SK-N-SH (cell line): ENCODE results near the gene CAPRIN2. TPM values are rescaled to one million over a fixed set of nuclear protein-coding genes. Genes with fewer than 3 reads are reported as not detected.

Source experiments
- CTCF ChIA-PET: fragments of 300-600, 350-600 bp; formaldehyde crosslinking; extraction: SDS; loops from one replicate; lab custom pipeline; 2021; lab: Yijun Ruan, JAX
- POLR2A ChIA-PET: fragments of 350-600 bp; sonication (Branson Sonifier 250); formaldehyde crosslinking; extraction: SDS; loops from one replicate; lab custom pipeline; 2020; ENCODE audit warnings: antibody characterized with exemption, inconsistent platforms; lab: Yijun Ruan, JAX
- DNase-seq: peaks from one replicate; pipeline ENCODE4 v3.0.0; 2012
- H2AFZ ChIP-seq: fragments of 200-600 bp; sonication (generic); 2 replicates; pipeline ENCODE4 v1.8.1; 2016; ENCODE audit warnings: antibody characterized with exemption, mild to moderate bottlenecking, low read depth
- H3F3A ChIP-seq: fragments of 200-600 bp; sonication (generic); replicated peaks from 2 replicates; pipeline ENCODE3; 2016; ENCODE audit warnings: antibody characterized with exemption, mild to moderate bottlenecking; ENCODE audit not compliant: insufficient read depth
- H3K27ac ChIP-seq, 2 experiments: fragments of 200-500 bp in 1 of 2; fragments of 200-600 bp in 1 of 2; sonication (Bioruptor generic) in 1 of 2; sonication (generic), shearing (Covaris generic) in 1 of 2; 2 replicates each; pipeline versions ENCODE4 v1.5.1 to v1.6.1; 2014 to 2016; ENCODE audit warnings: low read depth in 2 of 2, inconsistent platforms in 1 of 2, low read length in 1 of 2, mild to moderate bottlenecking in 1 of 2, mixed read lengths in 1 of 2
- H3K27me3 ChIP-seq: fragments of 200-600 bp; sonication (generic), shearing (Covaris generic); 2 replicates; pipeline ENCODE4 v1.6.1; 2016; ENCODE audit warnings: mixed run types; ENCODE audit not compliant: insufficient read depth
- H3K36me3 ChIP-seq, 2 experiments: fragments of 200-500 bp in 1 of 2; fragments of 200-600 bp in 1 of 2; sonication (Bioruptor generic) in 1 of 2; sonication (generic) in 1 of 2; replicated peaks in 1 of 2; 2 replicates each; pipeline versions ENCODE3 to v1.5.1; 2014 to 2016; ENCODE audit warnings: low read length in 1 of 2, mild to moderate bottlenecking in 1 of 2; ENCODE audit not compliant: insufficient read depth in 2 of 2, control insufficient read depth in 1 of 2
- H3K4me1 ChIP-seq, 2 experiments: fragments of 200-500 bp in 1 of 2; fragments of 200-600 bp in 1 of 2; sonication (Bioruptor generic) in 1 of 2; sonication (generic), shearing (Covaris generic) in 1 of 2; 2 replicates each; pipeline versions ENCODE4 v1.5.1 to v1.6.1; 2014 to 2016; ENCODE audit warnings: low read depth in 1 of 2, low read length in 1 of 2, mixed run types in 1 of 2; ENCODE audit not compliant: insufficient read depth in 2 of 2, control insufficient read depth in 1 of 2
- H3K4me2 ChIP-seq: fragments of 200-600 bp; sonication (generic), shearing (Covaris generic); 2 replicates; pipeline ENCODE4 v1.6.1; 2017; ENCODE audit warnings: mixed run types
- H3K4me3 ChIP-seq, 2 experiments: fragments of 200-500 bp in 1 of 2; fragments of 200-600 bp in 1 of 2; sonication (Bioruptor generic) in 1 of 2; sonication (generic), shearing (Covaris generic) in 1 of 2; 2 replicates each; pipeline versions ENCODE4 v1.5.1 to v1.8.1; 2014 to 2016; ENCODE audit warnings: low read depth in 2 of 2, inconsistent platforms in 1 of 2, low read length in 1 of 2, mild to moderate bottlenecking in 1 of 2, mixed read lengths in 1 of 2, moderate library complexity in 1 of 2
- H3K79me2 ChIP-seq: fragments of 200-600 bp; sonication (generic); 2 replicates; pipeline ENCODE4 v1.8.1; 2017; ENCODE audit warnings: mild to moderate bottlenecking; ENCODE audit not compliant: insufficient read depth
- H3K9ac ChIP-seq: fragments of 200-600 bp; sonication (generic); 2 replicates; pipeline ENCODE4 v1.6.1; 2017; ENCODE audit warnings: mixed run types
- H3K9me2 ChIP-seq: fragments of 200-600 bp; sonication (generic); 2 replicates; pipeline ENCODE4 v1.6.1; 2017; ENCODE audit warnings: mixed run types
- H3K9me3 ChIP-seq: fragments of 200-600 bp; sonication (generic); 2 replicates; pipeline ENCODE4 v1.6.1; 2017; ENCODE audit warnings: mixed run types, mild to moderate bottlenecking, moderate library complexity
- H4K20me1 ChIP-seq: fragments of 200-600 bp; sonication (generic); 2 replicates; pipeline ENCODE4 v1.6.1; 2017; ENCODE audit warnings: mild to moderate bottlenecking, mixed run types; ENCODE audit not compliant: insufficient read depth
- CTCF ChIP-seq: fragments of 200-600 bp; sonication (generic); IDR thresholded peaks from 2 replicates; pipeline ENCODE4 v1.6.1; 2017; ENCODE audit warnings: antibody characterized with exemption, mild to moderate bottlenecking, moderate library complexity
- ELF1 ChIP-seq: IDR thresholded peaks from 2 replicates; pipeline ENCODE4 v1.4.0; 2012
- EZH2phosphoT487 ChIP-seq: fragments of 200-600 bp; sonication (generic); IDR thresholded peaks from 2 replicates; pipeline ENCODE4 v1.6.1; 2017; ENCODE audit warnings: low read depth, mixed run types, mild to moderate bottlenecking, antibody characterized with exemption, moderate library complexity, borderline replicate concordance
- FOSL2 ChIP-seq: IDR thresholded peaks from 2 replicates; pipeline ENCODE4 v1.4.0; 2012; ENCODE audit warnings: low read depth, mild to moderate bottlenecking, moderate library complexity, borderline replicate concordance
- FOXM1 ChIP-seq: IDR thresholded peaks from 2 replicates; pipeline ENCODE4 v1.4.0; 2012; ENCODE audit warnings: low read depth, mild to moderate bottlenecking
- GABPA ChIP-seq: IDR thresholded peaks from 2 replicates; pipeline ENCODE4 v1.4.0; 2012; ENCODE audit warnings: low read depth, mild to moderate bottlenecking
- JUND ChIP-seq: IDR thresholded peaks from 2 replicates; pipeline ENCODE4 v1.4.0; 2012
- MEF2A ChIP-seq: IDR thresholded peaks from 2 replicates; pipeline ENCODE4 v1.4.0; 2012; ENCODE audit warnings: low read depth, borderline replicate concordance
- NFIC ChIP-seq: IDR thresholded peaks from 2 replicates; pipeline ENCODE4 v1.4.0; 2012; ENCODE audit warnings: borderline replicate concordance
- POLR2AphosphoS5 ChIP-seq: IDR thresholded peaks from 2 replicates; pipeline ENCODE4 v1.6.1; 2012; ENCODE audit warnings: low read depth, low read length
- RAD21 ChIP-seq: IDR thresholded peaks from 2 replicates; pipeline ENCODE4 v1.6.1; 2012; ENCODE audit warnings: mild to moderate bottlenecking, low read length
- RCOR1 ChIP-seq: fragments of 150-350 bp; IDR thresholded peaks from 2 replicates; pipeline ENCODE4 v1.6.1; 2017; ENCODE audit warnings: antibody characterized with exemption, low read length
- RXRA ChIP-seq: IDR thresholded peaks from 2 replicates; pipeline ENCODE4 v1.4.0; 2012; ENCODE audit warnings: low read depth, mild to moderate bottlenecking, borderline replicate concordance
- TAF1 ChIP-seq: IDR thresholded peaks from 2 replicates; pipeline ENCODE4 v1.6.1; 2012; ENCODE audit warnings: low read depth, mild to moderate bottlenecking, low read length, moderate library complexity, borderline replicate concordance
- TEAD4 ChIP-seq: IDR thresholded peaks from 2 replicates; pipeline ENCODE4 v1.4.0; 2012; ENCODE audit warnings: mild to moderate bottlenecking, borderline replicate concordance; ENCODE audit not compliant: insufficient read depth
- YY1 ChIP-seq: IDR thresholded peaks from 2 replicates; pipeline ENCODE4 v1.4.0; 2012; ENCODE audit warnings: low read depth, mild to moderate bottlenecking
- WGBS: methylation state at CpG from one replicate; pipeline ENCODE4 v1.1.6; 2017; ENCODE audit warnings: low lambda C conversion rate; 5-methylcytosine and 5-hydroxymethylcytosine counted together
- polyA plus RNA-seq, 3 experiments: library from polyadenylated mRNA; depleted of rRNA; stranded (reverse); fragments of >200 nt; gene quantifications; 2 replicates each; pipeline ENCODE4 v1.2.3, GENCODE V29; 2012
- TF ChIP-seq, protein P1 (sequence below): IDR thresholded peaks from 2 replicates; pipeline ENCODE4 v1.4.0; 2012; ENCODE audit warnings: low read depth, borderline replicate concordance
- TF ChIP-seq, protein P2 (sequence below): IDR thresholded peaks from 2 replicates; pipeline ENCODE4; 2012
- TF ChIP-seq, protein P3 (sequence below): IDR thresholded peaks from 2 replicates; pipeline ENCODE4 v1.4.0; 2012; ENCODE audit warnings: low read depth

Gene CAPRIN2
- polyA plus RNA-seq, 1 of the 3 experiments (the other 2 are of a cell fraction), result 21.4 TPM

DNA sequence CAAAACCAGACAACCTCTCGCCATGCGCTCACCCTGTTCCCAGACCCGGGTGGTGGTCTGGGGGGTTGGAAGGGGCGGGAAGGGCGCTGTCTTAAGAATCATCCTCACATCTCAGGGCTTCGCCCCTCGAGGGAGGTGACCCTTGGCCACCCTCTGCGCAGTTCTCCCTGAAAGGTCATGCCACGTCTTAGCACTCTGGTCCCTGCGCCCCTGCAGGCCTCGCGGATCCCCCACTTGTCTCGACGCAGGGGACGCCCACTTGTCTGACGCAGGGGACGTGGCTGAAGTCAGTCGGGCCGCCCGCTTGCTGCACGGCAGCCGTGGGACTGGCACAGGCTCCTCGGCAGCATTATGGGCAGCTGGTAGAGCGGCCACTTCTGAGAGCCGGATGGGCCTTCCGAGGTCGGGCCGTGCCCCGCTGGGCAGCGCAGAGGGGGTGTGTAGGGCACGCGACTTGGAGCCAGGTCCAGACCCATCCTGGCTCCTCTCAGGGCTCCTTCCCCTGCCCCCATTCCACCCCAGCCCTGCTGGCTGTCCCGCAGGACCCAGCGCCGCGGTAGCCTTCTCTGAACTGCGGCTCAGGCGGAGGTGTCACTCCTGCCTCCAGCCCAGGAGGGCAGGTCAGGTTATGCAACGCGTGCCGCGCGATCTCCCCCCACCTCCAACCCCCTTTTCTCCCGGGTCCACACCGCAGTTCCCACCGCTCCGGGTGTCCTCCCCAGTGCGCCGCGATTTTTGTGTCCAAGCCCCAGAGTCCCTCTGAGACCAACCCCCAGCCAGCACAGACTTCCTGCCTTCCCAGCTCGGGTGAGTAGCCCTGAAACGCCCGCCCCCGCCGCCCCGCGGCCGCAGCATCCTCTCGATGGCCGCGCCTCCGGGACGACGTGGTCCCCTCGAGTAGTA lies 40.9 kb upstream of the CAPRIN2 start:
- H3K9me3 ChIP-seq, result no peaks in the 10 kb centered on the region

GRCh38 chr12:30794591-30795409 lies 40.0 kb upstream of the CAPRIN2 start:
- Histone ChIP-seq H2AFZ (peak overlapping the region; percentile 73), H3K4me2 (peak overlapping the region; percentile 98), H4K20me1 (no peaks in the 10 kb centered on the region), H3K36me3 (peaks cover 0 to 13% of the 10 kb centered on the region in 2 experiments), H3K27ac (peak overlapping the region; percentile 56 to 98; a peak in 3 of 4 replicates), H3F3A (peaks cover 44% of the 10 kb centered on the region), H3K4me3 (peak overlapping the region in 1 of 2 experiments; percentile 76; a peak in 2 of 4 replicates), H3K79me2 (peaks cover 13% of the 10 kb centered on the region), H3K4me1 (peaks cover 9 to 43% of the 10 kb centered on the region in 2 experiments; a peak in 3 of 4 replicates), H3K9me3 (no peaks in the 10 kb centered on the region), H3K27me3 (no peaks in the 10 kb centered on the region), H3K9me2 (no peaks in the 10 kb centered on the region), H3K9ac (peak overlapping the region; percentile 94)
- WGBS, result 34% methylated on average over 13 of the region's 13 CpGs
- POLR2A ChIA-PET, result no interaction called here
- CTCF ChIA-PET, result interaction anchor here (0.6 kb wide), 1 partner anchor 13 kb away, joined by 3 read pairs; no protein-coding TSS in a partner anchor
- DNase-seq, result no peak
- TF ChIP-seq EZH2phosphoT487, result no peak
- 0 out of 2 replicates have a peak, but pooled peaks have one; percentile 44 for TF ChIP-seq FOXM1
- TF ChIP-seq RXRA, result peak; percentile 67
- TF ChIP-seq NFIC, result 0 out of 2 replicates have a peak, but pooled peaks have one; percentile 15
- no peak for TF ChIP-seq RCOR1
- TF ChIP-seq FOSL2, result peak; percentile 77
- TF ChIP-seq JUND, result peak; percentile 84
- TF ChIP-seq RAD21, result no peak
- TF ChIP-seq, protein P1, sequence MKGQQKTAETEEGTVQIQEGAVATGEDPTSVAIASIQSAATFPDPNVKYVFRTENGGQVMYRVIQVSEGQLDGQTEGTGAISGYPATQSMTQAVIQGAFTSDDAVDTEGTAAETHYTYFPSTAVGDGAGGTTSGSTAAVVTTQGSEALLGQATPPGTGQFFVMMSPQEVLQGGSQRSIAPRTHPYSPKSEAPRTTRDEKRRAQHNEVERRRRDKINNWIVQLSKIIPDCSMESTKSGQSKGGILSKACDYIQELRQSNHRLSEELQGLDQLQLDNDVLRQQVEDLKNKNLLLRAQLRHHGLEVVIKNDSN, result no peak
- TF ChIP-seq, protein P2, sequence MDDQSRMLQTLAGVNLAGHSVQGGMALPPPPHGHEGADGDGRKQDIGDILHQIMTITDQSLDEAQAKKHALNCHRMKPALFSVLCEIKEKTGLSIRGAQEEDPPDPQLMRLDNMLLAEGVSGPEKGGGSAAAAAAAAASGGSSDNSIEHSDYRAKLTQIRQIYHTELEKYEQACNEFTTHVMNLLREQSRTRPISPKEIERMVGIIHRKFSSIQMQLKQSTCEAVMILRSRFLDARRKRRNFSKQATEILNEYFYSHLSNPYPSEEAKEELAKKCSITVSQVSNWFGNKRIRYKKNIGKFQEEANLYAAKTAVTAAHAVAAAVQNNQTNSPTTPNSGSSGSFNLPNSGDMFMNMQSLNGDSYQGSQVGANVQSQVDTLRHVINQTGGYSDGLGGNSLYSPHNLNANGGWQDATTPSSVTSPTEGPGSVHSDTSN, result peak; percentile 43
- peak; percentile 20; the same call in 1 of the 2 replicates for TF ChIP-seq POLR2AphosphoS5
- peak; percentile 17; the same call in 1 of the 2 replicates for TF ChIP-seq GABPA

More for the DNA sequence above, 40.9 kb upstream of the CAPRIN2 start:
- no peaks in the 10 kb centered on the region for H3K9me2 ChIP-seq
- peak overlapping the region; percentile 77 for H2AFZ ChIP-seq
- H3K9ac ChIP-seq, result peak overlapping the region; percentile 94
- CTCF ChIA-PET, result interaction anchor here (0.6 to 3.4 kb wide), 8 partner anchors 10 to 1276 kb away, joined by 3 to 21 read pairs (median 4); no protein-coding TSS in a partner anchor
- H3K4me3 ChIP-seq, result peak overlapping the region; percentile 66 to 76
- peak overlapping the region; percentile 56 to 98 for H3K27ac ChIP-seq
- peaks cover 0 to 19% of the 10 kb centered on the region in 2 experiments for H3K36me3 ChIP-seq
- no peaks in the 10 kb centered on the region for H3K27me3 ChIP-seq
- TF ChIP-seq CTCF, result peak; percentile 19
- peak; percentile 35; the same call in 1 of the 2 replicates for TF ChIP-seq YY1
- peak; percentile 12 for TF ChIP-seq POLR2AphosphoS5
- TF ChIP-seq, protein P3, sequence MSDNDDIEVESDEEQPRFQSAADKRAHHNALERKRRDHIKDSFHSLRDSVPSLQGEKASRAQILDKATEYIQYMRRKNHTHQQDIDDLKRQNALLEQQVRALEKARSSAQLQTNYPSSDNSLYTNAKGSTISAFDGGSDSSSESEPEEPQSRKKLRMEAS, result no peak; the same call in 1 of the 2 replicates
- TF ChIP-seq TAF1, result peak; percentile 32; the same call in 1 of the 2 replicates
- TF ChIP-seq MEF2A, result no peak
- 0 out of 2 replicates have a peak, but pooled peaks have one; percentile 5 for TF ChIP-seq TEAD4
- peak; percentile 56; the same call in 1 of the 2 replicates for TF ChIP-seq ELF1
- no peaks in the 10 kb centered on the region for H4K20me1 ChIP-seq
- peak overlapping the region; percentile 98 for H3K4me2 ChIP-seq
- WGBS, result 10% methylated on average over 34 of the region's 65 CpGs
- H3K79me2 ChIP-seq, result peaks cover 13% of the 10 kb centered on the region
- peak; percentile 30 for DNase-seq
- POLR2A ChIA-PET, result interaction anchor here (0.6 kb wide), 1 partner anchor 100 kb away, joined by 3 read pairs; the partner anchor contains the start of gene IPO8
- peaks cover 9 to 43% of the 10 kb centered on the region in 2 experiments; a peak in 3 of 4 replicates for H3K4me1 ChIP-seq
- peaks cover 44% of the 10 kb centered on the region for H3F3A ChIP-seq
